Measurements from ENCODE around the gene THSD1.
A peak's percentile ranks its signal among the peaks of the same experiment; 100 is the strongest.

The THSD1 gene, protein sequence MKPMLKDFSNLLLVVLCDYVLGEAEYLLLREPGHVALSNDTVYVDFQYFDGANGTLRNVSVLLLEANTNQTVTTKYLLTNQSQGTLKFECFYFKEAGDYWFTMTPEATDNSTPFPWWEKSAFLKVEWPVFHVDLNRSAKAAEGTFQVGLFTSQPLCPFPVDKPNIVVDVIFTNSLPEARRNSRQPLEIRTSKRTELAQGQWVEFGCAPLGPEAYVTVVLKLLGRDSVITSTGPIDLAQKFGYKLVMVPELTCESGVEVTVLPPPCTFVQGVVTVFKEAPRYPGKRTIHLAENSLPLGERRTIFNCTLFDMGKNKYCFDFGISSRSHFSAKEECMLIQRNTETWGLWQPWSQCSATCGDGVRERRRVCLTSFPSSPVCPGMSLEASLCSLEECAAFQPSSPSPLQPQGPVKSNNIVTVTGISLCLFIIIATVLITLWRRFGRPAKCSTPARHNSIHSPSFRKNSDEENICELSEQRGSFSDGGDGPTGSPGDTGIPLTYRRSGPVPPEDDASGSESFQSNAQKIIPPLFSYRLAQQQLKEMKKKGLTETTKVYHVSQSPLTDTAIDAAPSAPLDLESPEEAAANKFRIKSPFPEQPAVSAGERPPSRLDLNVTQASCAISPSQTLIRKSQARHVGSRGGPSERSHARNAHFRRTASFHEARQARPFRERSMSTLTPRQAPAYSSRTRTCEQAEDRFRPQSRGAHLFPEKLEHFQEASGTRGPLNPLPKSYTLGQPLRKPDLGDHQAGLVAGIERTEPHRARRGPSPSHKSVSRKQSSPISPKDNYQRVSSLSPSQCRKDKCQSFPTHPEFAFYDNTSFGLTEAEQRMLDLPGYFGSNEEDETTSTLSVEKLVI

DNA sequence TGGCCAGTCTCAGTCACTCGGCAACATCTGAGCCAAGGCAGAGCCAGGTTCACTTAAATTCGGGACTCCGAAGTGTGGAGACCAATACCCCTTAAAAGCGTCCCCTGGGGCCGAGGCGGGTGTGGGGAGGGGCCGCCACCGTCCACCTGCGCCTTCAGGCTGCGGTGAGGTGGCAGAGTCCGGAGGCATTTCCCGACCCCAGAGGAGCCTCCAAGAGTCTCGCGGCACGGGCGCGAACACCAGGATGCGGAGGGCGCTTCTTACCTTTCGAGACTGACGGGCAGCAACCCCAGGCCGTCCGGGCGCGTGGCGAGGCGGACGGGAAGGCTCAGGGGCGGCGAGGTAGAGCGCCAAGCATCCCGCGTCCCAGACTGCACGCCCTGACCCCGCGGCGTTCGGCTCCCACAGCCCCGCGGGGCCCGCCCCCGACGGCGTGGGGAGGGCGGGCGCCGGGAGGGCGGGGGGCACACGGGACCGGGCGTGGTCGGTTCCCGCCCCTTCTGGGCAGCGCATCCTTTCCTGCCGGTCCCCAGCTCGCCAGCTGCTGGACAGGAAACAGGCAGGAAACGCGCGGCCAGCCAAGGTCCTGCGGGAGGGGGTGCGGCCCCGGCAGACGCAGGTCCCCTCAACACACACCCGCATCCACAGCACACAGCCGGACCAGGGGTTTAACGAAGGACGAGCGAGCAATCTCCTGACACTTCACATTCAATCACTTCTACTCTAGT lies at the start of gene THSD1:
Gene THSD1, minus strand, starts transcription at position 406 of the 728 bp plus-strand sequence. CDS start 3,572 bp downstream, outside the sequence.
- DNase-seq, result peak; percentile 33

DNA sequence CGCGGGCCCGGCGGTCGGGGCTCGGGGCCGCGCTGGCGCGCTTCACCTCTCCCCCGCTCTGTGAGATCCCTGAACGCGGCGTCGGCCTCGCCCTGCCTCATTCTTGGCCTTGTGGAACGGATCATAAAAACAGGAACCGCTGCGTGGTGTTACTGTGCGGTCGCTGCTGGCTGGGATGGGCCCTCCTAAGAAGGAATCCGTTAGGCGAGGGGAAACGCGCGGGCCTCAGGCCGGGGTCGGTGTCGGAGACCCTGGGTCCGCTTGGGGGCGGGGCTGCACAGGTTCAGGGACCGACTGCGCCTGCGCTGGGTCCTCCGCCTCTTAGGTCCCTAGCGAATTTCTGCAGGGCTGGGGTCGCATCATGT lies 49.7 kb upstream of the THSD1 start:
- DNase-seq, result peak; percentile 90

DNA sequence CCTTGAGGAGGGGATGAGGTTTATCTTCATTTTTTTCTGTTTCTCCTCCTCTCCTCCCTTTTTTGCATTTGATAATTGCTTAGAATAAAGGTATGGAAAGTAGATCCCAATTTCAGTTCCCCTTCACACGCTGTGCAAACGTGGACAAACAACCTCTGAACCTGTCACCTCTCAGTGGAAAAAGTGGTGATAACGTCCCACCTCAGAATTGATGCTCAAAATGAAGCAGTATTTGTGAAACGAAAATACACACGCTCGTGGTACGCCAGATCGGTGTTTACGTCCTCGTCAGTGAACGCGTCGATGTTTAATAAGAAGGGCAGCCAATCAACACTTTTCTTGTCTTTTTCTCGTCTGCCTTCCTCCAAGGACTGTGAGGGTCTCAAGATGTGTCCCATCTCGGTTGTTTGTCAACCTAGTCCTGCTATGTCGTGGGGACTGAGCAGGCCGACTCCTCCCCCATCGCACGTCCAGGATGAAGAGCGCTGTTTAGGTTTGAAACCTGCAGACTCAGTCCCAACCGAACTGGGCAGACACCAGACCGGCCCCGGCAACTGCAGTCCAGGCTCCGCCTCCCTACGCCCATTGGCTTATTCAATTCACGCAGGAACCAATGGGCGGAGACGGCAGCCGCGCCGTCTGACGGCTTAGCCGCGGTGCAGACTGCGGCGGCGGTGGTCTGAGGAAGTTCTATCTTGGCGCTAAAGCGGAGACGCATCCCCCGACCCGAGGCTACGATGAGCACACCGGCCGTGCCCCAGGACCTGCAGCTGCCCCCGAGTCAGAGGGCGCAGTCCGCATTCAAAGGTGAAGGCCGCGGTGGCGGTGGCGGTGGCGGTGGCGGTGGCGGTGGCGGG lies 49.1 kb upstream of the THSD1 start, which contains the start of gene CKAP2:
Gene CKAP2, plus strand, starts transcription at position 659 of the 857 bp plus-strand sequence. Its CDS starts 79 bp downstream, at position 738.
- peak; percentile 99 for DNase-seq

DNA sequence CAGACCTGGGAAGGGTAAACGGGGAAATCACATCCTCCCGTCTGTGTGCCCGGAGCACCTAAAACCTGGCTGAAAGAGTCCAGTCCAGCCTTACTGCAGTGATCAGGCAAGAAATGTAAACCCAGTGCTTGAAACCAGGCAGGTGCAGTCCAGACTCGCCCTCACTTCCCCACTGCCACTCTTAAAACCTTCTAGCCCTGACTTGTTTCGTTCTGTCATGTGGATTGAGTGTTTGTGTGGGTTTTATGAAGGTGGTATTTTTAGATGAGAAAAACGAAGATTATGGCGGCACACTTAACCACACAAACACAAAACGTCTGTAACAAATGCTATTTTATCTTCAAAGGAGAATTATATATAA lies 48.5 kb upstream of the THSD1 start:
- peak; percentile 47 for DNase-seq

DNA sequence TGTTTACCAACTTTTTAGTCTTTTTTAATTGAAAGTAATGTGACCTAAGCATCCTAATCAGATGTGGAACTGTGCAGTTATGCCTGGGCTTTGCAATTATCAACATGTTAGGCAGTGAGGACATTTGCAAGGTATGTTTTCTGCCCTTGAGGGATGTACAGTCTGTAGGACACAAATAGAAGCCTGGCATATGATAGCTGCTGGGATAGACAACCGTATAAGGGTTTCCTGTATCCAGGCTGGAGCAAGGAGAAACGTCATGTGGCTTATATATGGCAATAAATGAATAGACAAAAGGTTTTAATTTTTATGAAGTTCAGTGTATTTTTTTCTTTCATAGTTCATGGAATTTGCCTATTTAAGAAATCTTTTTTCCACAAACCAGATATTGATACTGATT lies 46.5 kb upstream of the THSD1 start:
- DNase-seq, result no peak

DNA sequence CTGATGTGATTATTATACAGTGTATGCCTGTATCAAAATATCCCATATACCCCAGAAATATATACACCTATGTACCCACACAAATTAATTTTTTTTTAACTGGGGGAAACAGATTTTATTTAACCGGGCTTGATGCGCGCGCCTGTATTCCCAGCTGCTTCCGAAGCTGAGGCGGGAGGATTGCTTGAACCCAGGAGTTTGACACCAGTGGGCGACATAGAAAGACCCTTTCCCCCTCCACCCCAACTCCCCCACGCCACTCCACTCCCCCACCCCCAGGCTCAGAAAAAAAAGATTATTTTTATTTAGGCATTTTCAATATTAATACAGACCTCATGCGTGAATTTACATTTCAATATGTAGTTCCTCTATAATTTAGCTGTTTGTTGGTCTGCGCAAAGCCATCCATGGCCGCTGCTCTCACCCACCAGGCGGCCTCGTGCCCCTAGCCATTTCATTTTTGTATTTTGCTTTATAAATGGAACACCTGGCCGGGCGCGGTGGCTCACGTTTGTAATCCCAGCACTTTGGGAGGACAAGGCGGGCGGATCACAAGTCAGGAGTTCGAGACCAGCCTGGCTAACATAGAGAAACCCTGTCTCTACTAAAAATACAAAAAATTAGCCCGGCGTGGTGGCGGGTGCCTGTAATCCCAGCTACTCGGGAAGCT lies 45.3 kb upstream of the THSD1 start:
- DNase-seq, result no peak

DNA sequence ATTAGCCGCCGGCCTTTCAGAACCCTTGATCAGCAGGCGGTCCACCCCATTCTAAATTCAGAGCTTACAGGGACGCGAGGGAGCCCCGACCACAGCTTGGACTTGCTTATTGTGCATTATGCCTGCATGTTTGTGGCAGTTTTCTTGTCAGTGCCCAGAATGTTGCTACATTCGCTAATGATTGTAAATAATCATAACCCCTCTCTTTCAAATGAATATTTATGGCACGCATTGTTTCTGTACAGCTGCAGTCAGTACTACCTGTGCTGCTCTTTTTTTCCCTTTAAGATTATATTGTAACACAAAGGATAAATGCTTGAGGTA lies 44.8 kb upstream of the THSD1 start:
- no peak for DNase-seq

DNA sequence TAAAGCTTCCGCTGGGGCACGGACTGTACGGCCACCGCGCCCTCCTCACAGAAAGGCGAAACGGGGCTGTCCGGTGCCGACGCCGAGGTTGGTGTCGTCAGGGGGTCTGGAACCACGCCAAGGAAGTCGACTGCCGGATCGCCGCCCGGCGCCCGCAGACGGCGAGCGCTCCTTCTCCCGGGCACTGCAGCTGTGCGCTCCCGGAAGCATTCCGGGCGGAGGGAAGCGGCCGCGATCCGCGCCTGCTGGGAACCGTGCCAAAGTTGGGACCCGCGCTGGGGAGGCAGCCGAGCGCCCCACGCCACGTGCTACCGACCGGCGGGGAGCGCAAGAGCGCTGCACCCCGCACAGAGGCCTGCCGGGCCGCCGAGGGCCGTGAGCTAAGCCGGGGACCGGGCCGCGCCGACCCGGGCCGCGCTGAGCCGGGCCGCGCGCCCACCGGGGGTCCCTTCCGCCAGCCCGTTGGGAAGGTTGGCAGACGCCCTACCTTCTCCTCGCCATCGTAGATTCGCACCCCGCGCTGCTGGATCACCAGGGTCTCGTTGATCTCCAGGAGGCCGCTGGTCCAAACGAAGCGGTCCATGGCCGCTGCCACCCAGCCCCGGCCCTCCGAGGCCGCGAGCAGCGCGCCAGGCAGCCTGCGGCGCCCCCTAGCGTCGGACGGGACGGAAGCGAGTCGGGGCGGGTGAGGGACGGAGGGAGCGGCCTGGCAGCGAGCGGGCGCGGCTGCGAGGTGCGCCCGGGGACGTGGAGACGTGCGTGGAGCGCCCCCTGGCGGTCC lies 44.2 kb upstream of the THSD1 start, which contains the start of gene VPS36:
Gene VPS36, minus strand, starts transcription at position 623 of the 781 bp plus-strand sequence. Its CDS starts 40 bp downstream, at position 583.
- DNase-seq, result peak; percentile 97

DNA sequence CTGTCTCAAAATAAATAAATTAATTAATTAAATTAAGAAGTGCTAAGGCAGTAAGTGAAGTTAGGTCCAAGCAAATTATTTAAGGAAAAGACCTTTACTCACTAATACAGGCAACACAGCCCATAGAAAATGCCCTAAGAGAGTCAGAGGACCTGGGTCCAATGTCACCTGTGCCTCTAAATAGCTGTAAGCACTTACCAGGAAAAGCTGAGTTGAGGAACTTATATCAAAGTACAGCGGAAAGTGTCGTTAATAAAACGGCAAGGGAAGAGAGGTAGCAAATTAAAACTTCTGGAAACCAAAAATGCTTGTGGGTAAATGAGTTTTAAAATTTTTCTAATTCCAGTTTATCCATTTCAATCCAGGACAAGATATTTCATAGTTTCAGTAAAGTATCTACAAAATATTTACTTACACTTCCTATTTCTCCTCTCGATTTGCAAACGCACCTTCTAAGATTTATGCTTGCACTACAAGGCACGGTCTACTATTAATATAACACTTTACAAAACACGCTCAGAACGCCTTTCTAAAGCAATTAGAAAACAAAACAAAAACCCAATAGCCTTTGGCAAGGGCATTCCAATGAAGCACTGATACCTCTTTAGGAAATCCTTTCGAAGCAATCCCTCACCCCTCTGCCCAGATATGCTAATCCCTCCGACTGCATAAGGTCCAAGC lies 43.5 kb upstream of the THSD1 start:
- no peak for DNase-seq

DNA sequence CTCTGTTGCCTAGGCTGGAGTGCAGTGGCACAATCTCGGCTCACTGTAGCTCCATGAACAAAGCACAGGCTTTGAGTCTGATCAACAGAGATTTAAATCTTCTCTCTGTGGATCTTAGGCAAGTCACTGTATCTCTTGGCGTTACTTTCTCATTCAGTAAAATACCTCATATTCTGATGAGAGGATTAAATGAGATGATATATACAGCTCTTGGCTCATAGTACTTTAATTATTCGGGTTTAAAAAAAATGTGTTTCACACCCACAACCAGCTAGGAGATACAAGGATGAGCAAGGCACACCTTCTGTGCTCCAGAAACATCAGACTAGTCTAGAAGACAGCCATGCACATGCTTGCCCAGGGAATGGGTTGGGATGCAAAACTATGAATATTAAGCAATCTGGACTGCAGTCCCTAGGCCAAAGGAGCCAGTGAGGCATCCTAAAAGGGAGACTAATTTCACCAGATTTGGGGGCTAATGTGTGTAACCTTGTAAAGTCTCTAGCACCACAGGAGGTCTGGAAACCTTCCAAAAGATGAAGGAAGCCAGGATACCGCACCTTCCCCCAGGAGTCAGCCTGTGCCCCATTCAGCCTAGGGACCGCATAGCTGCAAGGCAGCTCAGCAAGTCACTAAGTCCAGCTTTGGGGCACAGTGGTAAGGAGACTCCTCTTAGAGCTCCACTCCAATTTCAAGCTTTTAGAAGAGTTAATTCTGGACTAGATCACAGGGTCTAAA lies 42.0 kb upstream of the THSD1 start:
- DNase-seq, result no peak

DNA sequence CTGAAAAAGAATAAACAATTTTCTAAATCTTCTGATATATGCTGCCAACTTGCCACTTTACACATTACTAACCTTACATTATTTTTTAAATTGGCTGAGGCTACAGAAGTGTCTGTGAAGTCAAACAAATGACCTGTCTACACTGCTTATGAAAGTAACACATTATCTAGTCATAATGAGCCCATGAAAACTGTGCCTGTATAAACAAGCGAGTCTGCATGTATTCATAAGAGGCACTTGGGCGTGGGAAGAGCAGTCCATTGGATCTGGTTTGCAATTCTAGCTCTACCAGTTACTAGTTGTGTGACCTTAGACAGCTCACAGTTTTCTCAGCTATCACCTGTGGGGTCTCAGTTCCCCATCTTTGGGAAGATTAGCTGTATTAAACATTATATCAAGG lies 41.4 kb upstream of the THSD1 start:
- DNase-seq, result no peak

DNA sequence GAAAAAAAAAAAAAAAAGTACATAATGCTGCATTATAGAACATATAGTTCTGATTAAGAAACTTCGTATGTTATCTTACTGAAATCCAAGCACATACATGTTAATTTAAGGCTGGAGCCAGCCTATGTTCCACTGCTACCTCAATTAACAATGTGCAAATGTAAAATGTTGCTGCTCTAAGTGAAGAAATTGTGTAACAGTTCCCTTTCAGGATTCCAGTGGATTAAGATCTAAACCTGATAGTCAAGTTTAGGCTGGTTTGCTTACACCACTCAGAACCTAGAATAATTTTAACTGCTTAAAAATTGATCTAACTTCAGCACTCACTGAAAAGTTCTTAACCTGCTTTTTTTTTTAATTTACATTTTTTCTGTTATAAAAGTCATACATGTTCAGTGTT lies 40.3 kb upstream of the THSD1 start:
- DNase-seq, result no peak

DNA sequence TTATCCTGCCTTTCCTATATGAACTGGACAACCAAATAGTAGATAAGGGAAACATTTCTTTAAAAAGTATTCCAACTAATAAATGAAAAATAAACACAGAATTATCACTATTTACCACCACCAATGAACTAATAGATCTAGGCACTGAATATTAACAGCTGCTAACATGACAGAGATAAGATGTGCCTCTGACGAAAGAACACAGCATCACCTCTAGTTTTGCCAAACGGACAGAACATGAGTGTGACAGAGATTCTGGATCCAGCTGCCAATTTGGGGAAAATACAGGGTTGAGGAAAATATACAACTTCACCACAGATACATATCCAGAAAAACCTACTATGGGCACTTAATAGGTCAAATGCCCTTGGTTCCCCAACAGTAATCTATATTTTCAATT lies 26.5 kb upstream of the THSD1 start:
- no peak for DNase-seq

DNA sequence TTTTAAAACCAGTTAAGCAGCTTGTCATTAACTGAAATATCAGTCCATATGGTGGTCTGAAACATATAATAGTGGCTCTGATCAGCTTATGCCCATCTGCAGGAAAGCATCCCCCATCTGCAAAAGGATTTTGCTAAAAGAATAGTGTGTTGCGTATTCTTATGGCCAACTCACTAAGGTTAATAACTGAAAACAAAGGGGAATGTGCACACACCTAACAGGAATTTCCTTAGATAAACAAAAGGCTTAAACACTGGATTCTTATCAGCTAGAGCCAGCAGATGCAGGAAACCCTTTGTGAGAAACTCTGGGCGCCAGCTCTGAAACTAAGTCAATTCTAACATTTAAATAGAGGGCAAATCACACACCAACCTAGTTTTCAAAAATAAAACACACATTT lies 22.3 kb upstream of the THSD1 start:
- peak; percentile 60 for DNase-seq

DNA sequence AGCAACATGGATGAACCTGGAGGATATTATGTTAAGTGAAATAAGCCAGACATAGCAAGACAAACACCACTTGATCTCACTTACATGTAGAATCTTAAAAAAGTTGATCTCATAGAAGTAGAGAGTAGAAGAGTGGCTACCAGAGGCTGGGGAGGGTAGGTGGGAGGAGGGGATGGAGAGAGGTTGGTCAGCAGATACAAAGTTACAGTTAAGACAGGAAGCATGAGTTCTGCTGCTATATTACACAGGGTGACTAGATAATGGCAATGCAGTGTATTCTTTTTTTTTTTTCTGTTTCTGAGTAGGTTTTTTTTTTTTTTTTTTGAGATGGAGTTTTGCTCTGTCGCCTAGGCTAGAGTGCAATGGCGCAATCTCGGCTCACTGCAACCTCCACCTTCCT lies 15.2 kb upstream of the THSD1 start:
- DNase-seq, result peak; percentile 35

DNA sequence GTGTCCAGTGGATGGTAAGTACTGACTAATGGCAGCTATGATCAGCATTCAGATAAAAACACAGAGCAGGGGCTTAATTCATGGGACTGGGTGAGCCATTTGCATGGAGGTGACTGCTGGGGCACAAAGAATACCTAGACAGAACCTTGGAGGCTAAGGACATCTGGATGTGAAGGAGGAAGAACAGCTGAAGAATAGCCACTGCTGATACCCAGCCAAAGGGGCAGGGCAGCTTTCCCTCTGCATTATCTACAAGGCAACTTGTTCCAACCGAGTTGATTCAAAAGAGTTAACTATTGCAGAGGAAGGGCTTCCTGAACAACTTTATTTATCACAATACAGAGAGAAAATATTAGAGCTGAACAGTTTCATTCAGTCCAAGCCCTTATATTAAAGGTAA lies 13.1 kb upstream of the THSD1 start:
- DNase-seq, result peak; percentile 29

DNA sequence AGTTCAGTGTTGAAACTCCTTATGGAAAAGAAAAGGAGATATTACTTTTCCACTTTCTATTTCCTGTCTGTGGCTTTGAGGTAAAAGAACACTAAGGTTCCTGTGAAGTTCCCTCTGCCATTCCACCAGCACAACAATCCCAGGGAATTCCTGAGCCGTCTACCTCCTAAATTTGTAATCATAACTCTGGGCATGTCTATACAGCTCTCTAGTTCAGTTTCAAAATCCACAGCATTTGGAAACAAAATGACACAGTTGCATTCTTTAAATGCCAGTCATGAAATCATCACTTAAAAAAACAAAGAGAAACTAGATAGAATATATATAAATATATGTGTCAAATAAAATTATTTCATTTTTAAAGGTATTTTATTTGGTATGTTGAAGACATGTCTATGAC lies 9.0 kb upstream of the THSD1 start:
- DNase-seq, result no peak

DNA sequence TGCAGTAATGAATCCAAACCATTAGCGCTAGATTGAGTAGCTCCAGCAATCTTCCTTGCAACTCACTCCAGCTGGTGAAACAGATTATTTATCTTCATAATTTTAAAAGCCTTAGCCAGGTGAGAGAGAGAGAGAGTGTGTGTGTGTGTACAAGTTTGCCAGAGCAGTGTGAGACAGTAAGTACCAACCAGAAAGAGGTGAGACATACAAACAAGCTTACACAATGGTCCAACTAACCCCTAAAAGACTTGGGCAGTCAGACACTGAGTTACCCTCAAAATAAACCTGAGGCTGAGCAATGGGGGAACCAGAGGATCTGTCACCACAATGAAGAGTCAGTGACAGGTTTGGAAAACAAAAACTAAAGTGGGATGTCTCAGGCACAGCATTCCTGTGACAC lies 8.1 kb upstream of the THSD1 start:
- DNase-seq, result no peak

DNA sequence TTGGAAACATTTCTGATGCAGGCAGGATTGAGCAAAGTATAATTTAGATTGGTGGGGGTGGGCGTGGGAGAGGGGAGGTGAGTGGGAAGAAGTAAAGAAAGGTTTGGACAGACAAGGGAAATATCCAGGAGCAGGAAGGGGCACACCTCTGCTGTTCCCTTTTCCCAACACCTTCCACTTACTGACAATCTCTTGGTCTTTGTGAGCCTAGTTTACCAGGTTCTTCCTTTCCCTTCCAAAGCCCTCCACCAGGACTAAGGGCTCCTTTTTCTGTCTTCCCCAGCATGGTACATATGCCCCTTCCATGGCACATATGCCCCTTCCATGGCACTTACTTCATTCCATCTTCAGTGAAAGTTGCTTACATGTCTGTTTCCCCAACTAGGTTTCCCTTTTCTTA lies 6.2 kb upstream of the THSD1 start:
- DNase-seq, result no peak

DNA sequence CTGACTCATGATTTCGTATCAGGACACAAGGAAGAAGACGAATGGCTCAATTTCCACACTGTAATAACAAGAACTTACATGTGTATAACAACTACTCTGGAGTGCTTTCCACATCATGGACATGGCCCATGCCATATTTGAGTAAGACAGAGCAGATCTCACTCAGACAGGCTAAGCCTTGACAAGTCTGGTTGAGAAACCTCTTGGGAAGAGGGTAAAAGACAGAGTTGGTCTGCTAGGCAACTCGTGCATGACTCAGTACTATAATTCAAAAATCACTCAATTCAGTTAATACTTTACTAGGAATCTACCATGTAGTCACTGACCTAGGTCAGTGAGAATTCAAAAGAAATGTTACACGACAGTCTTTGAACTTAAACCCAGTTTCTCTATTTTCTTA lies 5.7 kb upstream of the THSD1 start:
- DNase-seq, result no peak

Data from hematopoietic multipotent progenitor cell treated with erythropoietin and hydrocortisone succinate and interleukin-3 and kit ligand, for 6 days (in vitro differentiated cells).